Pancreas (tissue), 10 donors: Measurements from ENCODE around the gene CBFB. TPM values are rescaled to one million over a fixed set of nuclear protein-coding genes. Genes with fewer than 3 reads are reported as not detected.

ENCODE experiments used
- ATAC-seq, 4 donors: fragments of 200-7000 bp; cut with Tn5 transposase; one replicate each; pipeline versions ENCODE4 v1.8.0 to v1.9.1; 2020; ENCODE audit warnings: mild to moderate bottlenecking in 4 of 4, moderate library complexity in 4 of 4
- DNase-seq, 6 donors: peaks; one replicate each; pipeline ENCODE4 v3.0.0-alpha.2; 2020
- FAIRE-seq: peaks from 2 replicates; lab custom pipeline; 2012; peaks lifted over from hg19 to GRCh38; lab: Jason Lieb, UNC
- H3K27ac ChIP-seq, 4 donors: fragments of 200-600 bp; sonication (generic); 1 replicate in 3 of 4; 2 replicates in 1 of 4; pipeline versions ENCODE4 v1.5.0 to v1.8.0; 2020
- H3K27me3 ChIP-seq, 4 donors: fragments of 200-600 bp; one replicate each; pipeline ENCODE4 v1.8.0; 2021
- H3K36me3 ChIP-seq, 3 donors: fragments of 200-600 bp; sonication (generic) in 1 of 3; one replicate each; pipeline versions ENCODE4 v1.5.0 to v1.8.0; 2020 to 2021
- H3K4me1 ChIP-seq, 3 donors: fragments of 200-600 bp; one replicate each; pipeline ENCODE4 v1.8.0; 2021
- H3K4me3 ChIP-seq, 4 donors: fragments of 200-600 bp; sonication (generic) in 2 of 4; one replicate each; pipeline versions ENCODE4 v1.5.0 to v1.8.0; 2020 to 2021
- H3K9me3 ChIP-seq, 4 donors: fragments of 200-600 bp; one replicate each; pipeline ENCODE4 v1.8.0; 2021
- WGBS, 2 donors: extraction: QIAGEN DNeasy Blood & Tissue Kit; methylation state at CpG; one replicate each; pipeline ENCODE4 v1.1.7; 2013; 5-methylcytosine and 5-hydroxymethylcytosine counted together
- intact Hi-C, 3 donors: fragments of 100-400 bp; cut with DNase I; formaldehyde crosslinking; loops; one replicate each; pipeline versions ENCODE4 v1.11.1 to v1.14.2; 2022
- polyA plus RNA-seq, 2 donors: library from polyadenylated mRNA; stranded (reverse); fragments of 200-250 nt; gene quantifications; one replicate each; pipeline ENCODE4 v1.2.3, GENCODE V29; 2013
- total RNA-seq, 6 donors: library from RNA; stranded (reverse); fragmentation: NEBNext Ultra II Directional in 4 of 6; extraction: Animal tissue kit (Norgen Biotek cat#: 25700) in 4 of 6; gene quantifications; one replicate each; pipeline versions ENCODE4 v1.2.1 to v1.2.4, GENCODE V29; 2021 to 2023
- TF ChIP-seq, protein P1 (sequence below), 4 donors: fragments of 200-600 bp; sonication (generic) in 3 of 4; IDR thresholded peaks; one replicate each; pipeline versions ENCODE4 v1.5.0 to v1.8.0; 2021; ENCODE audit warnings: antibody characterized with exemption in 4 of 4
- donor health status: healthy with polysubstance abuse.
- donor health status: DM: no; HTN: no; CAD: no; lungs with moderate emphysema.
- donor health status: DM: no; HTN: no; CAD: no.
- donor health status: control.
- donor health status: control.
- donor health status: Bipolar disorder and iron deficiency.
- donor health status: DM: yes; HTN: yes; CAD: no.
- donor health status: DM: no; HTN: no; CAD: no.
- donor health status: DM: no; HTN: no; CAD: no.
- donor health status: DM: yes; HTN: yes; CAD: no.

CBFB gene
- total and polyA plus RNA-seq, 8 donors: 11.5 to 27.0 (median 19.6) TPM

DNA sequence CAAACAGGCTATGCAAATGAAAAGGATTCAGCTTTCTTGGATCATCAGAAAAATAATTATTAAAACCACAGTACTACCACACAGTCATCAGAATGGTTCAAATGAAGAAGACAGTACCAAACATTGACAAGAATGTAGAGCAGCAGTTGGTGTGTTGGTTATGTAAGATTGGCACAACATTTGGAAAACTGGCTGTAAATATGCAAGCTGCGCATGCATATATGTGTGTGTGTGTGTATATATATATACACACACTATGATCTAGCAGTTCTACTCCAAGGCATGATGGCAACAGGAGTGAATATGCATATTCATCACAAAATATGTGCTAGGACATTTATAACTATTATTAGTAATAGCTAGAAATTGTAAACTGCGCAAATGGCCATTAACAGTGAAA is 46.4 kb downstream of the CBFB start:
- no peaks in the 10 kb centered on the region for H3K27me3 ChIP-seq
- peaks cover 0 to 16% (median 0%) of the 10 kb centered on the region in 3 donors for H3K36me3 ChIP-seq
- TF ChIP-seq, protein P1, sequence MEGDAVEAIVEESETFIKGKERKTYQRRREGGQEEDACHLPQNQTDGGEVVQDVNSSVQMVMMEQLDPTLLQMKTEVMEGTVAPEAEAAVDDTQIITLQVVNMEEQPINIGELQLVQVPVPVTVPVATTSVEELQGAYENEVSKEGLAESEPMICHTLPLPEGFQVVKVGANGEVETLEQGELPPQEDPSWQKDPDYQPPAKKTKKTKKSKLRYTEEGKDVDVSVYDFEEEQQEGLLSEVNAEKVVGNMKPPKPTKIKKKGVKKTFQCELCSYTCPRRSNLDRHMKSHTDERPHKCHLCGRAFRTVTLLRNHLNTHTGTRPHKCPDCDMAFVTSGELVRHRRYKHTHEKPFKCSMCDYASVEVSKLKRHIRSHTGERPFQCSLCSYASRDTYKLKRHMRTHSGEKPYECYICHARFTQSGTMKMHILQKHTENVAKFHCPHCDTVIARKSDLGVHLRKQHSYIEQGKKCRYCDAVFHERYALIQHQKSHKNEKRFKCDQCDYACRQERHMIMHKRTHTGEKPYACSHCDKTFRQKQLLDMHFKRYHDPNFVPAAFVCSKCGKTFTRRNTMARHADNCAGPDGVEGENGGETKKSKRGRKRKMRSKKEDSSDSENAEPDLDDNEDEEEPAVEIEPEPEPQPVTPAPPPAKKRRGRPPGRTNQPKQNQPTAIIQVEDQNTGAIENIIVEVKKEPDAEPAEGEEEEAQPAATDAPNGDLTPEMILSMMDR (IDR thresholded peaks at IDR 0.05): no peak
- 98 to 99% methylated on average over 2 of the region's 2 CpGs for WGBS, 2 donors
- no peak for DNase-seq
- no peak for ATAC-seq
- no peak for FAIRE-seq
- no peaks in the 10 kb centered on the region for H3K9me3 ChIP-seq
- intact Hi-C loops: no loop called here
- H3K4me1 ChIP-seq: no peaks in the 10 kb centered on the region
- no peak overlapping the region for H3K4me3 ChIP-seq
- H3K27ac ChIP-seq: no peak overlapping the region

- Histone ChIP-seq H3K27me3 (no peaks in the 10 kb centered on the region), H3K9me3 (no peaks in the 10 kb centered on the region), H3K4me3 (no peak overlapping the region), H3K27ac (no peak overlapping the region), H3K4me1 (no peaks in the 10 kb centered on the region), H3K36me3 (peaks cover 0 to 15% (median 0%) of the 10 kb centered on the region in 3 donors)
- WGBS, 2 donors: 76 to 84% methylated on average over 4 of the region's 4 CpGs
- ATAC-seq (no peak), DNase-seq (no peak), FAIRE-seq (no peak)
- intact Hi-C loops: no loop called here
- TF ChIP-seq, protein P1 (IDR thresholded peaks at IDR 0.05): no peak
Observed at GRCh38 chr16:67077871-67078270, 48.9 kb downstream of the CBFB start.

GRCh38 chr16:67082100-67082499 is 53.2 kb downstream of the CBFB start:
- Histone ChIP-seq H3K4me1 (no peaks in the 10 kb centered on the region), H3K36me3 (peaks cover 0 to 8% (median 2%) of the 10 kb centered on the region in 3 donors), H3K27ac (no peak overlapping the region), H3K4me3 (no peak overlapping the region), H3K27me3 (no peaks in the 10 kb centered on the region), H3K9me3 (no peaks in the 10 kb centered on the region)
- FAIRE-seq: no peak
- WGBS, 2 donors: 94 to 95% methylated on average over 6 of the region's 6 CpGs
- intact Hi-C loops: no loop called here
- TF ChIP-seq, protein P1 (IDR thresholded peaks at IDR 0.05): no peak
- ATAC-seq: no peak
- no peak for DNase-seq

GRCh38 chr16:67082891-67083290 is 53.9 kb downstream of the CBFB start:
- no peak overlapping the region for H3K27ac ChIP-seq
- peaks cover 0 to 3% (median 2%) of the 10 kb centered on the region in 3 donors for H3K36me3 ChIP-seq
- FAIRE-seq: no peak
- DNase-seq: no peak
- no peaks in the 10 kb centered on the region for H3K27me3 ChIP-seq
- no peaks in the 10 kb centered on the region for H3K9me3 ChIP-seq
- ATAC-seq: no peak
- TF ChIP-seq, protein P1 (IDR thresholded peaks at IDR 0.05): no peak
- H3K4me3 ChIP-seq: no peak overlapping the region
- H3K4me1 ChIP-seq: no peaks in the 10 kb centered on the region
- 96 to 97% methylated on average over 1 of the region's 1 CpG for WGBS, 2 donors
- intact Hi-C loops: no loop called here

DNA sequence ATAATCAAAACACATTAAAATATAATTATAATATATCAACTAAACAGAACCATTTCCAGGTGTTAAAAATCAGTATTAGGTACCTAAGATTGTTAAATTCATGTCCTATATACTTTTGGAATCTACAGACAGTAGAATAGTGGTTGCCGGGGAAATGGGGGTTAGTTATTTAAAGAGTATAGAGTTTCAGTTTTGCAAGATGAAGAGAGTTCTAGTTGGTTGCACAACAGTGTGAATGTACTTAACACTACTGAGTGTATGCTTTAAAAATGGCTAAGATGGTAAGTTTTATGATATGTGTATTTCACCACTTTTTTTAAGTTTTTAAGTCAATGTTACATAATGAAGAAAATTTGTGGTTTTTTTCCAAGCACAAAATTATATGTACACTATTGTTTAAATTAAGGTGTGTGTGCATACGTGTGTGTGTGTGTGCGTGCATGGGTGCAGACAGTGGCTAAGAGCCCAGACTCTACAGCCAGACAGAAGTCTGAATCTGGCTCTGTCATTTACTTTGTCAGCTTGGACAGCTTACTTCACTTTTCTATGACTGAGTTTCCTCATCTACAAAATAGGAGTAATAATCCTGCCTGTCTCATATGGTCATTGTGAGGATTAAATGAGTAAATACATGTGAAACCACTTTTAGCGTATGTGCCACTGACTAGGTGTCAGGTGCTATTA is 55.5 kb downstream of the CBFB start:
- no peaks in the 10 kb centered on the region for H3K27me3 ChIP-seq
- TF ChIP-seq, protein P1 (IDR thresholded peaks at IDR 0.05): no peak
- no peaks in the 10 kb centered on the region for H3K9me3 ChIP-seq
- 97% methylated on average over 4 of the region's 4 CpGs for WGBS, 2 donors
- no peak overlapping the region for H3K4me3 ChIP-seq
- FAIRE-seq (no peak), DNase-seq (no peak), ATAC-seq (no peak)
- intact Hi-C loops: no loop called here
- H3K36me3 ChIP-seq: peaks cover 0 to 2% (median 0%) of the 10 kb centered on the region in 3 donors
- H3K27ac ChIP-seq: no peak overlapping the region
- H3K4me1 ChIP-seq: no peaks in the 10 kb centered on the region
